ENCODE data around the gene PTPRD. TPM values are rescaled to one million over a fixed set of nuclear protein-coding genes. Genes with fewer than 3 reads are reported as not detected.

The PTPRD gene
- total and polyA plus RNA-seq, 2 of the 4 experiments (the other 2 are of a cell fraction) = 0.07 to 0.18 TPM

DNA sequence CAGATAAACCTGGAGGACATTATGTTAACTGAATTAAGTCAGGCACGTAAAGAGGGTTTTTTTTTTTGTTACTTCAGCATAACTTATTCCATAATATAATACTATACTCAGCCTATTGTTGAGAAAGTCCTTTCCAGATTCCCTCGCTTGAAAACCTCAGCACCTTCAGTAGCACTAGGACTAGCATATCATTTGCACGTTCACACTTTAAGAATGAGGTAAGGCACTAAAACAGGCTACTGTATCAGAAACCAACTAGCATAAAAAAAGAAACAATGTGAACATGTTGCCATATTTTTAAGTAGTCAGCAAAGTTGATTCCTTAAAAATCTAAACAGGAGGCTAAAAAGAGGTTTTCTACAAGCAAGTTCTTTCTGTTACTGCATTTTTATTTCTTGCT is 504.0 kb downstream of the PTPRD start:
- Histone ChIP-seq H2AFZ (replicated peaks; ENCODE audit: low read length, poor library complexity) (no peak overlapping the region), H4K5ac (ENCODE audit: low read depth, low read length) (no peak overlapping the region), H3K14ac (replicated peaks; ENCODE audit: low read depth, low read length) (no peak overlapping the region), H3K4me2 (ENCODE audit: low read depth, low read length) (no peak overlapping the region), H4K20me1 (ENCODE audit: insufficient read depth, low read length) (no peaks in the 10 kb centered on the region), H2AK9ac (replicated peaks; ENCODE audit: low read depth, low read length, poor library complexity) (no peak overlapping the region), H3K4me3 (ENCODE audit: insufficient read depth, low read depth, low read length) (no peak overlapping the region), H3K9me3 (ENCODE audit: control insufficient read depth, insufficient read depth, low read length) (no peaks in the 10 kb centered on the region; the same call in 1 of the 2 replicates), H2AK5ac (ENCODE audit: low read depth, low read length) (no peak overlapping the region), H3K18ac (ENCODE audit: low read depth, low read length) (no peak overlapping the region), H3K4me1 (ENCODE audit: control insufficient read depth, insufficient read depth, low read length) (no peaks in the 10 kb centered on the region), H4K91ac (ENCODE audit: insufficient read depth, low read depth, low read length) (no peak overlapping the region), H3K4ac (ENCODE audit: low read depth, low read length) (no peak overlapping the region), H3K27me3 (ENCODE audit: control insufficient read depth, insufficient read depth, low read length) (no peaks in the 10 kb centered on the region), H3K27ac (ENCODE audit: insufficient read depth, low read length) (no peak overlapping the region), H3K36me3 (ENCODE audit: control insufficient read depth, insufficient read depth, low read length) (no peaks in the 10 kb centered on the region), H3K23ac (ENCODE audit: low read depth, low read length) (no peak overlapping the region), H3K9me1 (ENCODE audit: insufficient read depth, low read length) (no peaks in the 10 kb centered on the region), H3K79me1 (ENCODE audit: low read depth in 1 of 2, low read length in 2 of 2) (no peaks in the 10 kb centered on the region), H3K9ac (ENCODE audit: low read depth, low read length) (no peak overlapping the region), H4K8ac (ENCODE audit: low read depth in 2 of 2, low read length in 2 of 2) (no peak overlapping the region), H2BK15ac (ENCODE audit: low read depth, low read length) (no peak overlapping the region), H2BK20ac (ENCODE audit: low read depth, low read length) (no peak overlapping the region), H2BK5ac (ENCODE audit: low read depth, low read length, poor library complexity, severe bottlenecking) (no peak overlapping the region), H3K56ac (ENCODE audit: extremely low read depth, insufficient read depth, low read length) (no peak overlapping the region), H2BK120ac (ENCODE audit: low read depth, low read length) (no peak overlapping the region)
- WGBS, 2 experiments (ENCODE audit: extremely low coverage in 2 of 2, insufficient read length in 1 of 2) = no CpG with 5 or more reads among the region's 3 CpGs
- no TSS peak for BruUV-seq (replicated peaks)
- ChIA-PET POLR2A (ENCODE audit: unreplicated experiment) (no interaction called here), CTCF (no interaction called here)
- TF ChIP-seq MXI1 (IDR thresholded peaks at IDR 0.05; ENCODE audit: borderline replicate concordance, low read depth, low read length) (no peak), POLR2A (IDR thresholded peaks at IDR 0.05; ENCODE audit: low read depth, low read length) (no peak), CEBPB (IDR thresholded peaks at IDR 0.05; ENCODE audit: low read depth, low read length) (no peak), MAFK (IDR thresholded peaks at IDR 0.05; ENCODE audit: low read depth, low read length) (no peak), CHD1 (IDR thresholded peaks at IDR 0.05; ENCODE audit: low read depth, low read length) (no peak), FOS (IDR thresholded peaks at IDR 0.05; ENCODE audit: low read depth, low read length) (no peak), NFE2L2 (IDR thresholded peaks at IDR 0.05; ENCODE audit: low read depth, low read length) (no peak), MAZ (IDR thresholded peaks at IDR 0.05; ENCODE audit: borderline replicate concordance, low read depth, low read length) (no peak), RCOR1 (IDR thresholded peaks at IDR 0.05; ENCODE audit: insufficient replicate concordance, low read length) (no peak)
- TF ChIP-seq, protein P1, sequence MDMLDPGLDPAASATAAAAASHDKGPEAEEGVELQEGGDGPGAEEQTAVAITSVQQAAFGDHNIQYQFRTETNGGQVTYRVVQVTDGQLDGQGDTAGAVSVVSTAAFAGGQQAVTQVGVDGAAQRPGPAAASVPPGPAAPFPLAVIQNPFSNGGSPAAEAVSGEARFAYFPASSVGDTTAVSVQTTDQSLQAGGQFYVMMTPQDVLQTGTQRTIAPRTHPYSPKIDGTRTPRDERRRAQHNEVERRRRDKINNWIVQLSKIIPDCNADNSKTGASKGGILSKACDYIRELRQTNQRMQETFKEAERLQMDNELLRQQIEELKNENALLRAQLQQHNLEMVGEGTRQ (IDR thresholded peaks at IDR 0.05; ENCODE audit: low read depth, low read length) = no peak
- TF ChIP-seq, protein P2, sequence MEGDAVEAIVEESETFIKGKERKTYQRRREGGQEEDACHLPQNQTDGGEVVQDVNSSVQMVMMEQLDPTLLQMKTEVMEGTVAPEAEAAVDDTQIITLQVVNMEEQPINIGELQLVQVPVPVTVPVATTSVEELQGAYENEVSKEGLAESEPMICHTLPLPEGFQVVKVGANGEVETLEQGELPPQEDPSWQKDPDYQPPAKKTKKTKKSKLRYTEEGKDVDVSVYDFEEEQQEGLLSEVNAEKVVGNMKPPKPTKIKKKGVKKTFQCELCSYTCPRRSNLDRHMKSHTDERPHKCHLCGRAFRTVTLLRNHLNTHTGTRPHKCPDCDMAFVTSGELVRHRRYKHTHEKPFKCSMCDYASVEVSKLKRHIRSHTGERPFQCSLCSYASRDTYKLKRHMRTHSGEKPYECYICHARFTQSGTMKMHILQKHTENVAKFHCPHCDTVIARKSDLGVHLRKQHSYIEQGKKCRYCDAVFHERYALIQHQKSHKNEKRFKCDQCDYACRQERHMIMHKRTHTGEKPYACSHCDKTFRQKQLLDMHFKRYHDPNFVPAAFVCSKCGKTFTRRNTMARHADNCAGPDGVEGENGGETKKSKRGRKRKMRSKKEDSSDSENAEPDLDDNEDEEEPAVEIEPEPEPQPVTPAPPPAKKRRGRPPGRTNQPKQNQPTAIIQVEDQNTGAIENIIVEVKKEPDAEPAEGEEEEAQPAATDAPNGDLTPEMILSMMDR (conservative IDR thresholded peaks at IDR 0.05; ENCODE audit: low read depth, low read length) = no peak
- TF ChIP-seq, protein P3, sequence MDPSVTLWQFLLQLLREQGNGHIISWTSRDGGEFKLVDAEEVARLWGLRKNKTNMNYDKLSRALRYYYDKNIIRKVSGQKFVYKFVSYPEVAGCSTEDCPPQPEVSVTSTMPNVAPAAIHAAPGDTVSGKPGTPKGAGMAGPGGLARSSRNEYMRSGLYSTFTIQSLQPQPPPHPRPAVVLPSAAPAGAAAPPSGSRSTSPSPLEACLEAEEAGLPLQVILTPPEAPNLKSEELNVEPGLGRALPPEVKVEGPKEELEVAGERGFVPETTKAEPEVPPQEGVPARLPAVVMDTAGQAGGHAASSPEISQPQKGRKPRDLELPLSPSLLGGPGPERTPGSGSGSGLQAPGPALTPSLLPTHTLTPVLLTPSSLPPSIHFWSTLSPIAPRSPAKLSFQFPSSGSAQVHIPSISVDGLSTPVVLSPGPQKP (IDR thresholded peaks at IDR 0.05; ENCODE audit: borderline replicate concordance, low read depth, low read length) = no peak
- ATAC-seq (ENCODE audit: low read depth) = no peak
- dilution Hi-C loops (cut with HindIII; ENCODE audit: low sequenced_read_pairs, unreplicated experiment) (no loop called here), in situ Hi-C loops (cut with MboI; ENCODE audit: low sequenced_read_pairs) (no loop called here), intact Hi-C loops (cut with micrococcal nuclease) (no loop called here)
- DNase-seq = no peak
